Prostate gland (tissue), 2 donors: ENCODE data around the gene ZNF683.

Experiments used
- CTCF ChIP-seq, 4 experiments: fragments of 200-600 bp in 2 of 4; fragments of 450-650 bp in 2 of 4; sonication (generic) in 2 of 4; IDR thresholded peaks; 1 replicate in 3 of 4; 2 replicates in 1 of 4; pipeline ENCODE4 v1.5.1; 2016 to 2019; ENCODE audit warnings: antibody characterized with exemption in 4 of 4, mild to moderate bottlenecking in 2 of 4, moderate library complexity in 2 of 4
- POLR2A ChIP-seq: fragments of 450-650 bp; IDR thresholded peaks from one replicate; pipeline ENCODE4 v1.6.1; 2016; ENCODE audit warnings: antibody characterized with exemption, mild to moderate bottlenecking

- TF ChIP-seq POLR2A, result no peak
- no peak for TF ChIP-seq CTCF (IDR thresholded peaks at IDR 0.05)
These were observed 4.5 kb downstream of the ZNF683 start for GRCh38 chr1:26368006-26368405.
